GM21737 (cell line): ENCODE data around the gene PIMREG.

Source experiments
- ATAC-seq: cut with Tn5 transposase; IDR thresholded peaks from one replicate; pipeline ENCODE4 v1.9.1; 2021; ENCODE audit warnings: mild to moderate bottlenecking, moderate library complexity; ENCODE audit not compliant: unreplicated experiment

Gene PIMREG, protein sequence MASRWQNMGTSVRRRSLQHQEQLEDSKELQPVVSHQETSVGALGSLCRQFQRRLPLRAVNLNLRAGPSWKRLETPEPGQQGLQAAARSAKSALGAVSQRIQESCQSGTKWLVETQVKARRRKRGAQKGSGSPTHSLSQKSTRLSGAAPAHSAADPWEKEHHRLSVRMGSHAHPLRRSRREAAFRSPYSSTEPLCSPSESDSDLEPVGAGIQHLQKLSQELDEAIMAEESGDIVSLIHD

DNA sequence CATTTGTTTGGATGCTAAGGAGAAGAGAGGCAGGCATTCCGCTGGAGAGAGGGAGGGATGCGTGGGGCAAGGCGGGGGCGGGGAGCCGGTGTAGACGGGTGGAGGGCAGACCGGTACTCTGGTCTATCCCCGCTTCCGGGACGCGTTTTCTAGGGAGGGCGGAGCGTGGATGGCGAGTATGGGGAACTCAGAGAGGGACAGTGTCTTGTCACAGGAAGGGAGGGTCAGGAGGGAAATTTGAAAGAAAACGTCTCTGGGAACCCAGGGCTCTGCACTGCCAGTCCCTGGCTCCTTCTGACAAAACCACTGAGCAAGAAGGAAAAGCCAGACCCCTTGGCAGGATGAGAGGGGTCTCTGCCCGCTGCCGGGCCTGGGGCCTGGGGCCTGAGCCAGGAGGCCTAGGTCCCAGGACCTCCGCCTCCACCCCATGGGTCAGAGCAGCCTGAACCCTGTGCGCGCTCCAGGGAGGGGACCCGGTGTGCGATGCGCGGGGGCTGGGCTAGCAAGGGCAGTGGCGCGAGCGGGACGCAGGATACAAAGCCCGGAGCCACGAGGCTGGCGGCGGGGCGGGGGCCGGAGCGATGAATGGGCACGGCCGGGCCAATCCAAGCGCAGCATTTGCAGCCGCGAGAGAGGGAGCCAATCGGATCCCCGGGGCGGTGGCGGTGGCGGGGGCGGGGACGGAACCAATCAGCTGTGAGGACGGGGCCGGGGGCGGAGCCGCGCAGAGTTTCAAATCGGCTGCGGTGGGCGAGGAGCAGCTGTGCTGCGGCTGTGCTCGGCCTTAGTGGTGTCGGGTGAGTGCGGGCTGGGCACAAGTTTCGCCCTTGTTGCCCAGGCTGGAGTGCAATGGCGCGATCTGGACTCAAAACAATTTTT, at the start of gene PIMREG:
Gene PIMREG (plus strand): TSS at position 764 of the 879 bp plus-strand sequence. CDS start 656 bp downstream, outside the sequence.
- peak; percentile 89 for ATAC-seq

DNA sequence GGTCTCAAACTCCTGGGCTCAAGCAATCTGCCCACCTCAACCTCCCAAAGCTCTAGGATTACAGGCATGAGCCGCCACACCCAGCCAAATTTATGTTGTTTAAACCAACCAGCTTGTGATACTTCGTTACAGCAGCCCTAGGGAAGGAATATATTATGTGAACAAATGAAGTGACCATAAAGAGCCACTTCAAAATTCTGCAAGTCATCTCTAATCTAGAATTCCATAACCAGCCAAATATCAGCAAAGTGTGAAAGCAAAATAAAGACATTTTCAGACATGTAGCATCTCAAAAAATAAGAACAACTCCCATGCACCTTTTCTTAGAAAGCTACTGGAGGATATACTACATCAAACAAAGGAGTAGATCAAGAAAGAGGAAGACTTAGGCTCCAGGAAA, 45.3 kb upstream of the PIMREG start:
- ATAC-seq = no peak

DNA sequence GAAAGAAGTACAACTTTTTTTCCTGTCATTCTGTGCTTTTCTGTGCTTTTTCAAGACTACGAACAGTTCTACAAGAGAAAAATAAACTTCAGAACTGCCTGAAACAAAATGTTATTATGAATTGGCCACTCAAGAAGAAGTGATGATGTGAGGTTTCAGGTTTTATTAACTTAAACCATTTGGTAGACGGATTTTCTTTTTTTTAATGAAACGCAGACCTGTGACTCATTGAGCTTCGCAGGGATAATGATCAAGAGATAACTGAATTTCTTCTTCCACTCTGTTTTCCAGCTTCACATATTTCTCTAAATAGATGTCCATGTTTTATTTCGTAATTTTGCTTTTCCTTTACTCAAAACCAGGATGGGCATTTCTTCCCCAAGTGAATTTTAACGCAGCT, 42.0 kb upstream of the PIMREG start:
- ATAC-seq = no peak

DNA sequence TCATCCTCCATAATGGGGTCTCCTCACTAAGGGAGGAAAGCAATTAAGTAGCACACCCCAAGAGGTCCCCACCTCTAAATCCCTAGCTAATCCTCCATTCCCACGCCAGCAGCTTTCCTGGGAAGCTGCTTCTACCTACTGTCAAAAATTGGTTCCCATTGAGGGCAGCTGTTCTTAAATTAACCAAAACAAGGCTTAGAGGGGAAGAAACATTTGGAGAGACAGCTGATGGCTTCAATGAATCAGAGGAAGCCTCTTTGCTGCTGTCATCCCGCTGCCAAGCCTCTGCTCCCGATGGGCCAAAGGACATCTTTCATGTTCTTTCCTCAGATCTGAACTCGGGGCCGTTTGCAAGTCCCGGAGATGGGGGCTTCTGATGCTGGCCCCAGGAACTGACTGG, 36.0 kb upstream of the PIMREG start:
- no peak for ATAC-seq

DNA sequence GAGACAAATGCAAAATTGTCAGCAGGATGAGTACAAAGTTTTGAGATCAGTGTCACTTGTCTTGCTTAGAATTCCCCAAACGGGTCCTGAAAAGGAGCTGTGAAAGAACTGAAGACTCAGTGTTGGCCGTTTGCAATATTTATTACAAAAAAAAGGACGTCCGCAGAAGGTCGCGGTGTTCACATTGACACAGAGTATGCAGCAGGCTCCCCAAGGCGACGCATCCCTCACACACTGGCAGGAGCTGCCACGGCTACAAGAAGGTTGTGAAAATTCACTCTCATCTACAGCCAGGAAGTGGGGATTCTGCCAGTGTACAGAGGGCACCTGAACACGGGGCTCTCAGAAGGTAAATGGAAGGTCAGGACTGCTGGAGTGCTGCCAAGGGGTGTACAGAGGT, 35.5 kb upstream of the PIMREG start:
- no peak for ATAC-seq

DNA sequence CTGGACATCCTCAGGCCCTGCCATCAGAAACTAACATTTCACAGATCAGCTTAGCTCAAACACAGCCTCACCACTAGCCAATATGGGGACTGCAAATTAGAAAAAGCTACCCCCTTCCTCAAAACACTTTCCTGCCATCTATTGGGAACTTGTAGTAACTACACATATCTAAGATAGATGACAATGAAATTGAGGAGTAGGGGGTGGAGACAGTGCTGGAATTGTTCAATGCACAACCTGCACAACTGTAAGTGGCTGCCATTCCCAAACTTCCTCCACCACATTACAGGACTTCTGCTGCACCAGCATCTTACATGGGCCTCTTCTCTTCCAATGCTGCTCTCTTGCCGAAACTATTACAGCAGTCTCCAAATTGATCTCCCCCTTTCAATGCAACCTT, 31.2 kb upstream of the PIMREG start:
- ATAC-seq = no peak

DNA sequence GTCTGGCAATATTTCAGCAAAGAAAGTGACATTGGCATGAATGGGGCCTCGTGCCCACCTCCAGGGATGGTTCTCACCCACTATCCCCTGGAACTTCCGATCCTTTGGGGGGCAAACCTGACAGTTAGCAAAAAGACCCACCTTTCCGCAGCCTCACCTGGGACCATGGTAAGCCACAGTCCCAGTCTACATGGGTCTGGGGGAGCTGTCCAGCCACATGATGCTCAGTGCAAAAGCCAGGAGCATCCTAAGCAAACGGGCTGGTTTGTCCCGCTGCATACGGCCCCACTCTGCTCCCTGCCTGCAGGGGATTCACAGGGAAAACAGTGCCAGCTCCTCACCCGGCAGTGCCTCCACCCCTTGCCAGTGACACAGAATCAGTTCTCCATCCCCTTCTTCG, 28.6 kb upstream of the PIMREG start:
- ATAC-seq = no peak

DNA sequence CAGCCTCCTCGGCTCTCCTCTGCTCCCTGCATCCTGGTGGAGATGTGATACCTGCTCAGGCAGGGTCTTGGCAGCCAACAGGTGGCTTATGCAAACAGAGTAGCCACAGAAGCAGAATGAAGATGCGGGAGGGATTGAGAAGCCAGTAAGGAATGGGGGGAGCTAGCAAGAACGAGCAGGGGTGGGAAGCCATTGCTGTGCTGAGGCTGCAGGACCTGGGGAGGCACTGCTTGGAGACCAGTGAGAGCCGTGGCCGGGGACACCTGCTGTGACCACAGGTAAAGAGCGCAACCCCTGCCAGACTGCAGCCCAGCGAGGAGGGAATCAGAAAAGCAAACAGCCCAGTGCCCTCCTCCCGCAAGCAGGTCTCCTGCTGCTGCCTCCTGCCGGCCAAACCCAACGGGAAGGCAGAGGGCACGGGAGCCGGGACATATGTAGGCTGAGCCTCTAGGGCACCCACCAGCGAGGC, 24.0 kb upstream of the PIMREG start:
- ATAC-seq = no peak

DNA sequence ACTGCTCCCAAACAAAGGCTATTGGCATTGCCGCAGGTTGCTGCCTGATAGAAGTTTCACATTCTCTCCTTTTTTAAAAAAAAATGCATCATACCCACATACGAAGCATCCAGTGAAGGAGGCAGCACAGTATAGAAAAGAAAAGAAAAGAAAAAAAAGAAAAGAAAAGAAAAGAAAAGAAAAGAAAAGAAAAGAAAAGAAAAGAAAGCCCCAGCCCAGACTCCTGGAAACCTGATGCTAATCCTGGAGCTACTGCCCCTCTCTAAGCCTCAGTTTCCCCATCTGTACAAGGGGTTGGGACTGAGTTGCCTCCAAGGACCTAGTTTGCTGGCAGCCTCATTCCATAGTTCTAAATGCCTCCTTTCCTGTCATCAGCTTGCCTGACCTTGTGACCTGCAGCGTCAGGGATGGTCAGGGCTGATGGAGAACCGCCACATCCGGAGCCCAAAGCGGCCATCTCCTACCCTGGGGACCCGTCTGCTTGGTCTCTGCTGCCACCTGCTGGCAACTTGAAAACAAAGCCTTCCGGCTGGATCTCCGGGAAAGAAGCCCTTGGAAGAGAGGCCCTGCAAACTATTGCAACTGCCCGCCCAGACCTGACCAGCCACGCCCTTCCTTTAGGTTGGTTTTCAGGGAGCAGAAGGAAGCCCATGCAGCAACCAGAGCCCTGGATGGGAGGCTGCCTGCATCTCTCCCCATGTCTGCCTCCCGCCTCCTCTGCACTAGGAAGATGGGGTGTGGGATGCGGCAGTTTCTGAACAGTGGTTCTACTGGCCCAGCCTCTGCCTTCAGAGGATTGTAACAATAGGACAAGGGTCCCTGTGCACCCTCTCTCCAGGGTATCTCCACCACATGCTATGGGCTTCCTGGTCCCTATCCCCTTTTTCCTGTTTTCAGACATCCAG, 22.3 kb upstream of the PIMREG start:
- no peak for ATAC-seq

DNA sequence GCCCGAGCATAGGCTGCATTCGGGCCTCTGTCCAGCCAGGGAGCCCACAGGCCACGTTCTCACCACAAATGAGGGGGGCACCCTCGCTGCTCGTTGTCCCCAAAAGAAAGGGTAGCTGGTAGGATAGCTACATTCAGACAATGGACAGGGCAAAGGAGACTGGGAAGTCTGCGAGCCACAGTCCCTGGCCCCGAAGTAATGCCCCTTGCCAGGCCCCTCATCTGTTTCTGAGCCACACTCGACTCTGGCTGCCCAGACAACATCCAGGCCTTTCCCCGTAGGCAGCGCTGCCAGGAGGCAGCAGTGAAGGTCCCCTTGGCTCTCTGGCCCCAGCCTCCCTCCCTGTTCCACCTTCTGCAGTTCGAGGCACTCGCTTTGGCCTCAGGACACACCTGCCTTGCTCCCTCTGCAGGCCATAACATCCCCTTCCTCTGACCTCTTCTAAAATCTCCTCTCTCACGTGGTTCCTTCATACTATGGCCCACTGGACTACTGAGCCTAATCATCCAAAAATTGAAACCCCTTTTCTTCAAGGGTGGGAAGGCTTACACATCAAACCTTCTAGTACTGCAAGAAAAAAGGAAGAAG, 21.5 kb upstream of the PIMREG start:
- no peak for ATAC-seq

DNA sequence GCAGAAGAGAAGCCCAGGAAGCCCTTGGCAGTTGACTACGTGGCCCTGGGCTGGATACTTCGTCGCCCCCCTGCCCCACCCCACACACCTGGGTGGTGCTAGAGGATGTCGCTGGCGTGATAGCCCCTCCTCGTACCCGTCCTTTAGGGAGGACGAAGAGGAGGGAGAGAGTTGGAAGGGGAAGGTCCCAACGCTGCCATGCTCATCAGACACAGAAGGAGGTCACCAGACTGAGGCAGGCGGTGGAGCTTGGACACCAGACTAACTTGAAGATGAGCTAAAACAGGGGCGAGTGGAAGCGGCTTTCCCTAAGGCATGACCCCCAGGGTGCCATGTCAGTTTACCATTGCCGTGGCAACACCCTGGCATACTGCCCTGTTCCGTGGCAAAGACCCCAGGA, 20.3 kb upstream of the PIMREG start:
- ATAC-seq = no peak

DNA sequence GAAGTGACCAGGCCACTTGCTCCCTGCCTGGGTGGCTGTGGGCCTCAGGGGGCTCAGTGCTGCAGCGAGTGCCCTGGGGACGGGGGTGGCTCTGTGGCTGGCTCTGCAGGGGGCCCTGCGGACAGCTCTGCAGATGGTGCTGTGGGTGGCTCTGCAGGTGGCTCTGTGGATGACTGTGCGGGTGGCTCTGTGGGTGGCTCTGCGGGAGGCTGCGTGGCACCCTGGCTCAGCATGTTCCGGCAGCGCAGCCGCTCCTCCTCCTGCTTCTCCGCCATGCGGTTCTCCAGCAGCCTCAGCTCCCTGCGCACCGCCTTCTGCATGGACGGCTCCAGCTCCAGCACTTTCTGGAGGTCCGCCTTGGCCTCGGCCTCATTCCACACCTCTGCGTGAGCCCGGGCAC, 18.8 kb upstream of the PIMREG start:
- ATAC-seq = no peak

DNA sequence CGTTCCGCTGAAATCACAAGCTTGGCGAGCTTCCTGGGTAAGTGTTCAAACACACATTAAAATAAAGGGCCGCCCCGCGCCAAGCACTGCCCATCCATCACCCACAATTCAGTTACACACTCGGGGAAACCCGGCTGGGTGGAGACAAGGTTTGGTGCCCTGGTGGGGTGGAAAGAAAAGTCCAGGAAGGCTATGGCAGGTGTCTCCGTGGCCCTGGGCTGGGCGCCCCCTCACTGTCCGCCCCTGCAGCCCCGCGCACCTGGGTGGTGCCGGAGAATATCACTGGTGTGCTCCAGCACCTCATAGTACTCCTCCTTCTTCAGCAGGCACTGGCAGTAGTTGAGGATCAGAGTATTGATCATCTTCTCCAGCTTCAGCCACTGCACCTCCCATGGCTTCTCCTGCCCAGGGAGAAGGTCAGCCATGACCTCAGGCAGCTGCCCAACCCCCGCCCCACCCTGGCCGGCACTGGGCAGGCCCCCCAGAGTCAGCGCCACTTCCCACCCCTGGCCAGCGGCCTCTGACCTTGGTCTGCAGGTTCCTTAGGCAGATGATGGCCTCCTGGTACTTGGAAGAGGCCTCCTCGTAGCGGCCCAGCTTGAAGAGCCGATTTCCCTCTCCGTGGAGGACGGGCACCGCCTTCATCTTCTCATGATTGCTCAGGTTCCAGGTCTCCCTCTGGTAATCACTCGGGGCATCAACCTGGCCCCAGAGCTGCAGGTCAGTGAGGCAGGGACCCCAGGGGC, 17.7 kb upstream of the PIMREG start:
- ATAC-seq = no peak

DNA sequence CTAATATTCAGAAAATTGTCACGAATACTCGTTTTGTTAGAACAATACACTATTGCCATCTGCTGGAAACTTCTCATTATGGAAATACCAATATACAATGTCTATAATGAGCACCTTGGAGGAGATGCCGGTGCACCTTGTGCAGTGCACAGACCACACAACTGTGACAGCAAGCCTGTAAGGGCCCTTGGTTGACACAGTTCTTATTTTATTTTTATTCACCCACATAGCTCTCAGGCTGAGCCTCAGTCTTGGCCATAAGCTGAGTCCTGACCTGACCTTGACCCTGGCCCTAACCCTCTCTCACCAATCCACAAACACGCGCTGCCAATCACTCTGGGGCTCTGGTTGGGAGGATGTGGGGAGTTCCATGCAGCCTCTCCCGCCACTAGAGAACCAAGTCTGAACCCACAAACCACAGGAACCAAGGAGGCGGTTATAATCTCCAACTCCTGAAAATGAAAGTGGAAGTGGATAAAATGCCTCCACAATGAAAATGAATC, 16.9 kb upstream of the PIMREG start:
- ATAC-seq = no peak

DNA sequence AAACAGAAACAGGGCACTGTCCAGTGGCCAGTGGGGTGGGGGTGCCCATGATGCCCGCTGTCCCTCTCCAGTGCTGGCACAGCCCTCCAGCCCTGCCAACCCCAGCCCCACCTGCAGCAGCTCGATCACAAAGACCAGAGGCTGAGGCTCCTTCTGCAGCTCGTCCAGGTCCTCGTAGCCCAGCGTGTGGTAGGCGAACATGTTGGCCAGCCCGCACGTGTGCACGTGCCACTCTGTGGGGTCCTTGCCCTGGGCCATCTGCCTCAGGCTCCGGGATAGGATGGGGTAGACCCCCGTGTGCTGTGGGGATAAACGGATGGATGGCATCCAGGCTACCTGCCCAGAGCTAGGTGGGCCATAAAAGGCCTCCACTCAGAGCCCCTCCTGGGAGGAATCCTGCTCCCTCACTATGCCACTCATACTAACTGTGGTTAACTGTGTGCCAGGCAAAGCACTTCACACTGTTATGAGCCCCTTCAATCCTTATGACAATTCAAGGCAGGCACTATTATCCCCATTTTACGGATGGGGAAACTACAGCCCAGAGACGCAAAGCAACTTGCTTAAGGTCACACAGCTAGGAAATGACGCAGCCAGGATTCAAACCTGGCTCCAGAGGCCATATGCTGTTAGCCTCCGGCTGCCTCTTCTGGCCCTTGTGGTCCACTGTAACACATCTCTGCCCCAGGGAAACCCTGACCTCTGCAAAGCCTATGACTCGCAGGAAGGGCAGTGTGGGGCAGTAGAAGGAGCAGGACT, 15.9 kb upstream of the PIMREG start:
- no peak for ATAC-seq

DNA sequence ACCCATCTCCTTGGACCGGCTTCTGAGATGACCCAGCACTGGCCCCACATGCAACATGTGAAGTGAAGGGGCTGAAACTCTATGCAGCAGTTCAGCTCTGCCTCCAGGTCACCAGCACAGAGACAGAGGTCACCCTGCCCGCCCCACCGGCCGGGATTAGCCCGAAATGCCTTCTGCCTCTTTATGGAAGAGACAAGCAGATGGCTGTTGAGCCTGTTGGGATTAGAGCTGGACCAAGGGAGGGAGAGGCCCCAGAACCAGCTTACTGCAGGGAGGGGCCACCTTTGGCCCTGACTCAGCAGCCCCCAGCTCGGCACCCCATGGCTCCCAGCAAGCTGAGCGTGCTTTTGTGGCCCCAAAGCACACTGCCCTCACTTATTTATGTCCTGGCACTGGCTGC, 15.0 kb upstream of the PIMREG start:
- ATAC-seq = no peak

DNA sequence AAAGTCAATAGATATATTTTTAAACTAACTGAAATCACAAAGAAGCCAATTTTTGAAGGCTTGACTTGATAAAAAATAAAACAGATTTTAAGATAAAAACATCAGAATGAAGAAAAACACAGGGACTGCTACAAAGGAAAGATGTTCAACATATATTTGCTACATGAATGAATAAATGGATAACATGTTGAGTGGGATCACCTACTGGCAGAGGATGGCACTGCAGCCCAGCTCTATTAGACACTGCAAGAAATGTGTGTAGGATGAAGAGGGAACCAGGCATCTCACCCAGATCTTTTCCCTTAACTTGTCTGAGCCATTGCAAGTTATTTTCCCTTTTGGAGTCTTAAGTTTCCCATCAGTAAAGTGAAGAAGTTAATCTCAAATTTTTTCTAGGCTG, 13.5 kb upstream of the PIMREG start:
- no peak for ATAC-seq

DNA sequence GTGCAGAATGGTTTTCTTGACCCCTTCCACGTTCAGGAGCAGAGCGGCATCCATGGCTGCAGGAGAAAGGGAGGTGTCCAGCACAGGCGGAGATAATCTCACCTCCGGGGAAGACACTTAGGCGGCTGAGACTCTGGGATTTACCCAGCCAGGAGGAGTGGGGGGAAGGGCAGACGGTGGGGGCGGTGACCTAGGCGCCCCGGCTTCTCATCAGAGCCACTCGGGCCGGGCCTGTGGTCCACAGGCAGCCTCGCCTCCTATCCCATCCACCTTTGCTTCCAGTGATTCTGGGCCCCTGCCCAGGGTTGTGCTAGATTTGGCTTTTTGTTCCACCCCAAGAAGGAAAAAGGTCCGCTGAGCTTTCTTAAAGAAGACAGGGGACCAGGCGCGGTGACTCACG, 9.2 kb upstream of the PIMREG start, which contains the start of gene AIPL1:
Gene AIPL1 (minus strand): TSS at position 71 of the 400 bp plus-strand sequence. CDS start 17 bp downstream, at position 54.
- ATAC-seq = no peak

DNA sequence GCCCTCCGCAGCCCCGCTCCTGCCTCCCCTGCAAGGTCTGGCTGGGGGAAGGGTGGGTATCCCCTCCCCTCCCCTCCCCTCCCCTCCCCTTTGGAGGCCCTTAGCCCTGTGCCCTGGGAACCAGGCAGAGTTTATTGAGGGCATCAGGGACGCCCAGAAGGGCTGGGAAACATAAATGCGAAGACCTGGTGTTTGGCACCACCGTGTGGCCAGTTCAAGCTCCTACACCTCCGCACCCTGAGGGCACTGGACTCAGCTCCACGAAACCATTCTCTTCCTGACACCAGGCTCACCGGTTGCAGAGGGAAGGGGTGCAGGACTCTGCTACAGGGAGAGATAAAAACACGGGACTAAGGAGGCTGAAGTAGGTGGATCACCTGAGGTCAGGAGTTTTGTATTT, 8.3 kb upstream of the PIMREG start:
- no peak for ATAC-seq
